HEK293 (cell line): Measurements from ENCODE around the gene STIM1.

Experiments used
- CTCF ChIA-PET: fragments of 350-600 bp; formaldehyde crosslinking; extraction: SDS; loops from one replicate; lab custom pipeline; 2021; ENCODE audit warnings: antibody characterized with exemption; lab: Yijun Ruan, JAX
- POLR2A ChIA-PET: fragments of 300-600 bp; formaldehyde crosslinking; extraction: SDS; loops from one replicate; lab custom pipeline; 2020; ENCODE audit warnings: antibody characterized with exemption, inconsistent platforms; lab: Yijun Ruan, JAX
- H3K27ac ChIP-seq: fragments of 200-500 bp; sonication (Bioruptor generic); 2 replicates; pipeline ENCODE4 v1.5.1; 2014; ENCODE audit warnings: low read depth, low read length, control low read depth, inconsistent platforms; ENCODE audit errors: extremely low read depth
- H3K36me3 ChIP-seq, 2 experiments: fragments of 200-500 bp in 1 of 2; sonication (Bioruptor generic) in 1 of 2; 1 replicate in 1 of 2; 2 replicates in 1 of 2; pipeline ENCODE4 v1.5.1; 2014 to 2017; ENCODE audit warnings: inconsistent platforms in 2 of 2, low read length in 2 of 2; ENCODE audit not compliant: control insufficient read depth in 2 of 2, insufficient read depth in 1 of 2
- H3K4me1 ChIP-seq: fragments of 200-500 bp; sonication (Bioruptor generic); 2 replicates; pipeline ENCODE4 v1.5.1; 2014; ENCODE audit warnings: mild to moderate bottlenecking, low read length, inconsistent platforms; ENCODE audit not compliant: control insufficient read depth, insufficient read depth
- H3K4me3 ChIP-seq: 2 replicates; pipeline ENCODE4 v1.5.1; 2011; ENCODE audit warnings: low read depth, mild to moderate bottlenecking, control low read depth, low read length, moderate library complexity
- H3K9me3 ChIP-seq: fragments of 200-500 bp; sonication (Bioruptor generic); 2 replicates; pipeline ENCODE4 v1.5.1; 2014; ENCODE audit warnings: low read depth, low read length, inconsistent platforms; ENCODE audit not compliant: control insufficient read depth, insufficient read depth
- GLIS1 ChIP-seq: fragments of 450-650 bp; formaldehyde crosslinking; IDR thresholded peaks from 2 replicates; pipeline ENCODE4 v1.5.1; 2016; ENCODE audit warnings: missing biosample characterization, missing genetic modification characterization
- HIC1 ChIP-seq: fragments of 450-650 bp; formaldehyde crosslinking; IDR thresholded peaks from 2 replicates; pipeline ENCODE4 v1.5.1; 2016; ENCODE audit warnings: missing biosample characterization, missing genetic modification characterization
- HOXD13 ChIP-seq: sonication (generic); formaldehyde crosslinking; IDR thresholded peaks from 2 replicates; pipeline ENCODE4 v1.8.0; 2022; ENCODE audit warnings: missing genetic modification reagents, borderline replicate concordance
- IKZF3 ChIP-seq: fragments of 450-650 bp; IDR thresholded peaks from 2 replicates; pipeline ENCODE4 v1.5.0; 2018; ENCODE audit warnings: missing biosample characterization, mild to moderate bottlenecking, missing genetic modification characterization, moderate library complexity
- KLF10 ChIP-seq: fragments of 450-650 bp; IDR thresholded peaks from 2 replicates; pipeline ENCODE4 v1.5.1; 2018; ENCODE audit warnings: missing biosample characterization, mild to moderate bottlenecking, missing genetic modification characterization
- OSR2 ChIP-seq: fragments of 450-650 bp; formaldehyde crosslinking; IDR thresholded peaks from 2 replicates; pipeline ENCODE4 v1.5.1; 2016; ENCODE audit warnings: missing biosample characterization, missing genetic modification characterization
- PRDM1 ChIP-seq: fragments of 450-650 bp; formaldehyde crosslinking; IDR thresholded peaks from 2 replicates; pipeline ENCODE4; 2016; ENCODE audit warnings: missing biosample characterization, missing genetic modification characterization
- REPIN1 ChIP-seq: fragments of 450-650 bp; formaldehyde crosslinking; IDR thresholded peaks from 2 replicates; pipeline ENCODE4 v1.5.1; 2017; ENCODE audit warnings: missing biosample characterization, missing genetic modification characterization, low read depth
- SCRT2 ChIP-seq: fragments of 450-650 bp; formaldehyde crosslinking; IDR thresholded peaks from 2 replicates; pipeline ENCODE4 v1.5.1; 2016; ENCODE audit warnings: missing biosample characterization, missing genetic modification characterization
- SP3 ChIP-seq: fragments of 450-650 bp; formaldehyde crosslinking; IDR thresholded peaks from 2 replicates; pipeline ENCODE4 v1.5.1; 2016; ENCODE audit warnings: missing biosample characterization, missing genetic modification characterization
- YY1 ChIP-seq: fragments of 450-650 bp; formaldehyde crosslinking; IDR thresholded peaks from 2 replicates; pipeline ENCODE4 v1.5.1; 2018; ENCODE audit warnings: missing biosample characterization, missing genetic modification characterization
- ZFP69B ChIP-seq: fragments of 450-650 bp; formaldehyde crosslinking; IDR thresholded peaks from 2 replicates; pipeline ENCODE4 v1.5.1; 2016; ENCODE audit warnings: missing biosample characterization, missing genetic modification characterization
- ZNF10 ChIP-seq: fragments of 450-650 bp; formaldehyde crosslinking; IDR thresholded peaks from 2 replicates; pipeline ENCODE4 v1.5.1; 2017; ENCODE audit warnings: missing biosample characterization, missing genetic modification characterization
- ZNF248 ChIP-seq: fragments of 450-650 bp; formaldehyde crosslinking; IDR thresholded peaks from 2 replicates; pipeline ENCODE4 v1.5.1; 2017; ENCODE audit warnings: missing biosample characterization, missing genetic modification characterization
- ZNF341 ChIP-seq: fragments of 450-650 bp; formaldehyde crosslinking; IDR thresholded peaks from 2 replicates; pipeline ENCODE4; 2016; ENCODE audit warnings: low read depth, missing biosample characterization, missing genetic modification characterization
- ZNF473 ChIP-seq: fragments of 450-650 bp; formaldehyde crosslinking; IDR thresholded peaks from 2 replicates; pipeline ENCODE4 v1.5.1; 2017; ENCODE audit warnings: missing biosample characterization, missing genetic modification characterization
- ZNF621 ChIP-seq: fragments of 450-650 bp; formaldehyde crosslinking; IDR thresholded peaks from 2 replicates; pipeline ENCODE4 v1.5.1; 2017; ENCODE audit warnings: missing biosample characterization, missing genetic modification characterization
- ZNF629 ChIP-seq: fragments of 450-650 bp; formaldehyde crosslinking; IDR thresholded peaks from 2 replicates; pipeline ENCODE4 v1.5.1; 2017; ENCODE audit warnings: missing biosample characterization, missing genetic modification characterization
- ZNF707 ChIP-seq: fragments of 450-650 bp; formaldehyde crosslinking; IDR thresholded peaks from 2 replicates; pipeline ENCODE4 v1.5.1; 2016; ENCODE audit warnings: missing biosample characterization, missing genetic modification characterization
- ZSCAN18 ChIP-seq: fragments of 450-650 bp; formaldehyde crosslinking; IDR thresholded peaks from 2 replicates; pipeline ENCODE4 v1.5.1; 2016; ENCODE audit warnings: missing biosample characterization, missing genetic modification characterization
- ZXDB ChIP-seq: fragments of 450-650 bp; formaldehyde crosslinking; IDR thresholded peaks from 2 replicates; pipeline ENCODE4 v1.5.1; 2016; ENCODE audit warnings: missing biosample characterization, missing genetic modification characterization
- TF ChIP-seq, protein P1 (sequence below): fragments of 450-650 bp; formaldehyde crosslinking; conservative IDR thresholded peaks from 2 replicates; pipeline ENCODE4 v1.5.1; 2016; ENCODE audit warnings: low read depth, missing biosample characterization, missing genetic modification characterization
- TF ChIP-seq, protein P2 (sequence below): fragments of 450-650 bp; formaldehyde crosslinking; IDR thresholded peaks from 2 replicates; pipeline ENCODE4 v1.5.1; 2016; ENCODE audit warnings: missing biosample characterization, missing genetic modification characterization

The STIM1 gene

DNA sequence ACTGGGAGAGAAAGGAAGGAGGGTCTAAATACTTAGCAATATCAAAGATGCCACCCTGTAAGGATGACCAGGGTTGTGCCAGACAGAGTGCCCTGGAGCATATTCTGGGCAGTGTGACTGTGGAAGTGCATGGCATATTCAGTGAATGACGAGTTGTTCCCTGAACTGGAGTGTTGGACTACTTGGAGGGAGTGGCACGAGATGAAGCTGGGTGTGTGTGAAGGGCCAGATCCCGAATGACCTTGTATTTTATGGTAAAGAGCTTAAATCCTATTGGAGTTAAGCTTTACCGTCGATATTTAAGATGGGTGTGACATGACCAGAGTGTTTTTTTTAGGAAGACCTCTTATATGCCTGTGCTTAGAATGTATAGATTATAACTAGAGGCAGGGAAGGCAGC is 48.8 kb downstream of the STIM1 start (continued):
- TF ChIP-seq, protein P1, sequence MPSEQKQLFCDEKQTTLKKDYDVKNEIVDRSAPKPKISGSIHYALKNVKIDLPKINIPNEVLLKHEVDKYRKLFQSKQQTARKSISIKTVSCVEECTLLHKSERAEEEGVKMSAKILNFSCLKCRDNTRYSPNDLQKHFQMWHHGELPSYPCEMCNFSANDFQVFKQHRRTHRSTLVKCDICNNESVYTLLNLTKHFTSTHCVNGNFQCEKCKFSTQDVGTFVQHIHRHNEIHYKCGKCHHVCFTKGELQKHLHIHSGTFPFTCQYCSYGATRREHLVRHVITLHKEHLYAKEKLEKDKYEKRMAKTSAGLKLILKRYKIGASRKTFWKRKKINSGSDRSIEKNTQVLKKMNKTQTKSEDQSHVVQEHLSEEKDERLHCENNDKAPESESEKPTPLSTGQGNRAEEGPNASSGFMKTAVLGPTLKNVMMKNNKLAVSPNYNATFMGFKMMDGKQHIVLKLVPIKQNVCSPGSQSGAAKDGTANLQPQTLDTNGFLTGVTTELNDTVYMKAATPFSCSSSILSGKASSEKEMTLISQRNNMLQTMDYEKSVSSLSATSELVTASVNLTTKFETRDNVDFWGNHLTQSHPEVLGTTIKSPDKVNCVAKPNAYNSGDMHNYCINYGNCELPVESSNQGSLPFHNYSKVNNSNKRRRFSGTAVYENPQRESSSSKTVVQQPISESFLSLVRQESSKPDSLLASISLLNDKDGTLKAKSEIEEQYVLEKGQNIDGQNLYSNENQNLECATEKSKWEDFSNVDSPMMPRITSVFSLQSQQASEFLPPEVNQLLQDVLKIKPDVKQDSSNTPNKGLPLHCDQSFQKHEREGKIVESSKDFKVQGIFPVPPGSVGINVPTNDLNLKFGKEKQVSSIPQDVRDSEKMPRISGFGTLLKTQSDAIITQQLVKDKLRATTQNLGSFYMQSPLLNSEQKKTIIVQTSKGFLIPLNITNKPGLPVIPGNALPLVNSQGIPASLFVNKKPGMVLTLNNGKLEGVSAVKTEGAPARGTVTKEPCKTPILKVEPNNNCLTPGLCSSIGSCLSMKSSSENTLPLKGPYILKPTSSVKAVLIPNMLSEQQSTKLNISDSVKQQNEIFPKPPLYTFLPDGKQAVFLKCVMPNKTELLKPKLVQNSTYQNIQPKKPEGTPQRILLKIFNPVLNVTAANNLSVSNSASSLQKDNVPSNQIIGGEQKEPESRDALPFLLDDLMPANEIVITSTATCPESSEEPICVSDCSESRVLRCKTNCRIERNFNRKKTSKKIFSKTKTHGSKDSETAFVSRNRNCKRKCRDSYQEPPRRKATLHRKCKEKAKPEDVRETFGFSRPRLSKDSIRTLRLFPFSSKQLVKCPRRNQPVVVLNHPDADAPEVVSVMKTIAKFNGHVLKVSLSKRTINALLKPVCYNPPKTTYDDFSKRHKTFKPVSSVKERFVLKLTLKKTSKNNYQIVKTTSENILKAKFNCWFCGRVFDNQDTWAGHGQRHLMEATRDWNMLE, result no peak

- H3K27ac ChIP-seq, result no peak overlapping the region
- CTCF ChIA-PET, result interaction anchor here (0.7 to 1.8 kb wide), 5 partner anchors 22 to 62 kb away, joined by 4 to 10 read pairs (median 5); partner anchors contain the start of gene STIM1
- TF ChIP-seq GLIS1 (tag by site-specific recombination) (peak; percentile 9; the same call in 1 of the 2 replicates), ZSCAN18 (no peak), ZXDB (tag by site-specific recombination) (no peak), OSR2 (0 out of 2 replicates have a peak, but pooled peaks have one; percentile 14), PRDM1 (tag by site-specific recombination) (peak; percentile 61), ZNF341 (tag by site-specific recombination) (no peak), SP3 (tag by site-specific recombination) (no peak), KLF10 (tag by site-specific recombination) (no peak), SCRT2 (tag by site-specific recombination) (0 out of 2 replicates have a peak, but pooled peaks have one; percentile 10), ZNF10 (tag by site-specific recombination) (no peak)
- no peaks in the 10 kb centered on the region for H3K9me3 ChIP-seq
- POLR2A ChIA-PET, result interaction anchor here (0.6 to 1.3 kb wide), 4 partner anchors 10 to 49 kb away, joined by 3 to 6 read pairs (median 3); no protein-coding TSS in a partner anchor
- H3K36me3 ChIP-seq, result no peaks in the 10 kb centered on the region
- no peaks in the 10 kb centered on the region for H3K4me1 ChIP-seq
- no peak overlapping the region for H3K4me3 ChIP-seq
Observed at GRCh38 chr11:3905080-3905953, 49.9 kb downstream of the STIM1 start.

DNA sequence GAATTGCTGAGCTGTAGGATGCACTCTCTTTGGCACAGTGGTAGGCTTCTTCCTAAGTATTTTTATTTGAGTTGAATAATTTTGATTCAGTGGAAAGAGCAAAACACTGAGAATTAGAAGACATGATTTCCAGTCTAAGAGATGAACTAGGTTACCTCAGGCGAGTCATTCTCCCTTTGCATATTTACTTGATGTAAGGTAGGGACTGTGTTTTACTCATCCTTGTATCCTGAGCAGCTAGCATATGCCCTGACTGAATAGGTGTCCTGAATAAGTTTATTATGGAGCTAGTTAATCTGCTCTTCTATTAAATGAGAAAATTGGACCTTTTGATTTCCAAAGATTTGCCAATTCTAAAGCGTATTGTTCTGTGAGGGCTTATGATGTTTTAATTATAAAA is 50.7 kb downstream of the STIM1 start:
- POLR2A ChIA-PET, result interaction anchor here (0.6 to 1.3 kb wide), 4 partner anchors 11 to 50 kb away, joined by 3 to 6 read pairs (median 3); no protein-coding TSS in a partner anchor
- no peak overlapping the region for H3K27ac ChIP-seq
- H3K4me3 ChIP-seq, result no peak overlapping the region
- no peaks in the 10 kb centered on the region for H3K36me3 ChIP-seq
- no peak for TF ChIP-seq ZNF248 (tag by site-specific recombination)
- no peak for TF ChIP-seq ZFP69B (tag by site-specific recombination)
- TF ChIP-seq ZNF629 (tag by site-specific recombination), result no peak
- no peak for TF ChIP-seq ZNF473 (tag by site-specific recombination)
- TF ChIP-seq ZNF621 (tag by site-specific recombination), result no peak
- TF ChIP-seq HOXD13, result no peak
- TF ChIP-seq REPIN1 (tag by site-specific recombination), result no peak
- no peak for TF ChIP-seq YY1 (tag by site-specific recombination)
- TF ChIP-seq, protein P2, sequence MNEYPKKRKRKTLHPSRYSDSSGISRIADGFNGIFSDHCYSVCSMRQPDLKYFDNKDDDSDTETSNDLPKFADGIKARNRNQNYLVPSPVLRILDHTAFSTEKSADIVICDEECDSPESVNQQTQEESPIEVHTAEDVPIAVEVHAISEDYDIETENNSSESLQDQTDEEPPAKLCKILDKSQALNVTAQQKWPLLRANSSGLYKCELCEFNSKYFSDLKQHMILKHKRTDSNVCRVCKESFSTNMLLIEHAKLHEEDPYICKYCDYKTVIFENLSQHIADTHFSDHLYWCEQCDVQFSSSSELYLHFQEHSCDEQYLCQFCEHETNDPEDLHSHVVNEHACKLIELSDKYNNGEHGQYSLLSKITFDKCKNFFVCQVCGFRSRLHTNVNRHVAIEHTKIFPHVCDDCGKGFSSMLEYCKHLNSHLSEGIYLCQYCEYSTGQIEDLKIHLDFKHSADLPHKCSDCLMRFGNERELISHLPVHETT, result no peak
- TF ChIP-seq HIC1 (tag by site-specific recombination), result no peak
- TF ChIP-seq ZNF707 (tag by site-specific recombination), result no peak
- no peak for TF ChIP-seq IKZF3 (tag by site-specific recombination)
- no peaks in the 10 kb centered on the region for H3K9me3 ChIP-seq
- no peaks in the 10 kb centered on the region for H3K4me1 ChIP-seq
- CTCF ChIA-PET, result interaction anchor here (0.7 to 1.8 kb wide), 5 partner anchors 21 to 63 kb away, joined by 4 to 10 read pairs (median 5); partner anchors contain the start of gene STIM1
